HG03354 (cell line): ENCODE results near the gene TRAPPC6A.

Experiments used
- ATAC-seq: cut with Tn5 transposase; IDR thresholded peaks from one replicate; pipeline ENCODE4 v1.9.1; 2021; ENCODE audit warnings: mild to moderate bottlenecking; ENCODE audit not compliant: unreplicated experiment, poor library complexity, severe bottlenecking

The TRAPPC6A gene

DNA sequence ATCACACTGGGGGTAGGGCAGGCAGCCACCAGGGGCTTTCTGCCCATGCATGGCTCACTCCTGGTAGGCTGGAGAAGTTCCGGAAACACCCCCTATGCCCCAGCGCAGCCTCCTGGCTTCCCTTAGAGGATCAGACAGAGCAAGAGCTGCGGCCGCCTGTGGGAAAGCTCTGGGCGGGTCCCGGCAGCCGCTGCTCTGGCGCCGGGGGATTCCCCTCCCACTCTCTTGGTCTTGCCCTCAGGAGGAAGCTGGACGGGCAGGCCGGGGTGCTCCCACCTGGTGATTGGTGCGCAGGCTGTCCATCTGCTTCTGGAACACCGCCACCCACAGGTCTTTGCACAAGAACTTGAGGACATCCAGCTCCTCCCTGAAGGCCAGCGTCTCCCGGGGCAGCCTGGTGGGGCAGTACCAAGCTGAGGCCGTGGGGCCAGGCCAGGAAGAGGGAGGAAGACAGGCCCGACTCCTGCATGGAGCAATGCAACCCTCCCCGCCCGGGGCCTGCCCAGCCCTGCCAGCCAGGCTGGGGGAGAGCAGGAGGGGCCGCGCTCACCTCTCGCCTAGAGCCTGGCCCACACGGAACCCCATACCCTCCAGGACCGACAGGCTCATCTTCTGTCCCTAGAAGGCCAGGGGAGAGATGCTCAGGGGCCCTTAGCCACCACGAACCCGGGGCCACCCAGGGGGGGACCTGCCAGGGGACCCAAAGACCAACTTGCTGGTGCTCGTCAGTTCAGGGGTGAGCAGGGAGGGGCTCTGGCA is 13.3 kb downstream of the TRAPPC6A start:
- peak; percentile 63 for ATAC-seq

DNA sequence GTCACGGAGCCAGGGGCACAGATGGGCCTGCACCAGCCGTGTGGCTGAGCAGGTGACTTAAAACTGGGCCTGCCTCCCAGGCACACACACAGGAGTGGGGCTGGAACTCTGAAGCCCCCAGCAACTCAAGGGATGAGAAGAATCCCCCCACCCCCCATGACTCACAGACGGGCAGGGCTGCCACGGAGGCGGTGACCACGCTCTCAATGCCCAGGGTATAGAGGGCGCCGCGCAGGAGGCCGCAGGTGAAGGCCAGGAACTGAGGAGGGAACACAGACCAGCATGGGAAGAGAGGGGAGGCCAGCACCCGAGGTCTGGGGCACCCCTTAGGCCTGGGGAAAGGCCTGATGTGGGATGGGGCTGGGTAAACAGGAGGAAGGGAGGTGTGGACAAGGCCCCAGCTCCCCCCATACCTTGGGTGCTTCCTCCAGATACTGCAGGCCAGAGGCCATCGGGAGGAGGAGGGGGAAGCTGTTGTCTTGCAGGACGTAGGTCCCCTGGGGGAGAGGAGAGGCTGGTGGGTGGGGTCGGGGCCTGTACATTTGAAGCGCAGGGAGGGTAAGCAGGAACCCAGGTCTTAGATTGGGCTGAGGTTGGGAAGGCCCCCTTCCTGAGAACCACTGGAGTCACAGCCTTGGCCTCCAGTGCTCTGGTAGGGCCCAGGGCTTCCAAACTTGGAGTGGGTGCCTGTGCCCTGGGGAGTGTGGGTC is 14.1 kb downstream of the TRAPPC6A start:
- no peak for ATAC-seq

DNA sequence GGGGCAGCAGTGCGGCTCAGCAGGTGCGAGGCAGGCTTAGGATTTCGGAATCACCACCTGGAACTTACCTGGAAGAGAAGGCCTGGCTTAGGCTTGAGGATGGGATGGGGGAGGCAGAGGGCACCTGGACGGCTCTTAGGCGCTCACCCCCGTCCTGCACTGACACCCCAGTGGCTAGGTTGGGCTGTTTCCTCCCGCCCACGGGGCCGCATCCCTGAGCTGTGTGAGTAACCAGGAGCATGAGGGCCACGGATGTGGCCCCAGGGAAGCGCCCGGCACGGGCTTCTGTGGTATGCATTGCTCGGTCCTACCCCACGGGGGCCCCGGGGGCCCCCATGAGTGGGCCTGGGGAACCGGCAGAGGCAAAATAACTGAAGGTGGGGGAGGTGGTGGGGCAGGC is 14.9 kb downstream of the TRAPPC6A start:
- ATAC-seq = no peak

DNA sequence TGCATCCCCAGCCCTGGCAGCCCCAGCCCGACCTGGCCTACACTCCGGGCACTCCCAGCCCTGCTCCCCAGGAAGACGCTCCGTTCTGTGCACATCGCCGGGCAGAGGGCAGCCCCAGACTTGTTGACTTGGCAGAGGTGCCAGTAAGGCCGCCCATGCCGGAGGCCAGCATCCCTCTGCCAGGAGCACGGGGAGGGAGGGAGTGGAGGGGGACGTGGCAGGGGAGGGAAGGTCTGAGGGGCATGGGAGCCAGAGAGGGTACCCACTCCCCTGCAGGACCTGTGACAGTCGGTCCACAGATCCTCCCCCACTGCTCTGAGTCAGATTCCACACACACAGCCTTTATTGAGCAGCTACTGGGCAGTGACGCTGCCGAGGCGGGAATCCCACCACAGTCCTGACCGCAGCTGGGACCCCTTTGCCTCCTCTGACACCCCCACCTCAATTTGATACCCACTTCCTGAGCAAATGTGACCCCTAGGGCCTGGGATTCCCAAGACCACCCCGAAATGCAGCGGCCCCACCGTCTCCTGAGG is 15.4 kb downstream of the TRAPPC6A start:
- no peak for ATAC-seq

GRCh38 chr19:45161738-45162607 is 16.1 kb downstream of the TRAPPC6A start:
- no peak for ATAC-seq

- no peak for ATAC-seq
Measured at GRCh38 chr19:45160870-45161737, 16.9 kb downstream of the TRAPPC6A start, which contains the start of gene NKPD1. NKPD1 (minus strand) TSS chr19:45160982; CDS start chr19:45160150, 832 bp downstream.

DNA sequence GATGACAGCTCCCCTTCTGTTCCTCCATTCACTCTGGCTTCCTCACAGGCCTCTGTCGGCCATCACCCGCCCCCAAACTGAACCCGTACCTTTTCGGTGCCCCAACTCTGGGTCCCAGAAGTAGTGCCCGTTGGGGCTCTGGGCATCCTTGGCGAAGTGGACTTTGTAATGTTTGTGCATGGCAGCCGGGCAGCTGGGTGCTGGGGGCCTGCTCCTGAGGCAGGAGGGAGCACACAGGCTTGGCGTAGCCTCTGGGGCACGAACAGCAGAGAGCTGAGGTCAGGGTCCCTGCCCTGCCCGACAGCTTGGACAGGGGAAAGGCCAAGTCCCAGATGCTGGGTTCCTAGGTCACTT is 18.1 kb downstream of the TRAPPC6A start:
- no peak for ATAC-seq

- ATAC-seq = no peak
Measured at GRCh38 chr19:45159210-45159970, 18.6 kb downstream of the TRAPPC6A start.

- ATAC-seq = no peak
Measured at GRCh38 chr19:45158503-45159209, 19.4 kb downstream of the TRAPPC6A start.

- ATAC-seq = no peak
Measured at GRCh38 chr19:45156751-45157150, 21.3 kb downstream of the TRAPPC6A start.

DNA sequence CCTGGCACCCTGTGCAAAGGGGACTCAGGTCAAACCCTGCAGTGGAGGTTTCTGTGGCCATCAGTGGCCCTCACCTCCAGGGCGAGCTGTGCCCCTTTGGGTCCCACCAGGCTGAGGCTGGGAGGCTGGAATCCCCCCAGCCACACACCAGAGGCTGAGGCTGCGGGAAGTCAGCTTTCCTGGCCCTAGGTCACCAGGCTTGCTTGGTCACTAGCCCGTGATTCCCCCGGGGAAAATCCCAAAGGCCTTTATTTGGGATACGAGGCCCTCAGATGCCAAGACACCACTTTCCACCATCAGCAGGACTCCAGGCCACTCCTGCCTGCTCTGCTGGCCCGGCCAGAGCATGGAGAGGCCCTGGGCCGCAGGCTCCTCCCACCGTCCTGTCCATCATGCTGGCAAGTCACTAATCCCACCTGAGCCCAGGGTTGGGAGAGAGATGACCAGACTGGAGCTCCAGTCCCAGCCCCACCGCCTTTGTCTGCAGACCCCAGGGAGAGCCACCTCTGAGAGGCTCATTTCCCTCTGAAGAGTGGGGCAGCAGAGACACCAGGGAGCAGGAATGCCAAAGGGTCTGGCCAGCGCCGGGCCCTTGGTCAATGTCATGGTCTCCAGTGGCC is 21.9 kb downstream of the TRAPPC6A start:
- ATAC-seq = no peak

GRCh38 chr19:45154064-45154827 is 23.8 kb downstream of the TRAPPC6A start:
- ATAC-seq = no peak

GRCh38 chr19:45153339-45154063 is 24.5 kb downstream of the TRAPPC6A start:
- no peak for ATAC-seq

GRCh38 chr19:45152504-45153338 is 25.3 kb downstream of the TRAPPC6A start:
- ATAC-seq = no peak

- ATAC-seq = no peak
Measured at GRCh38 chr19:45151821-45152503, 26.1 kb downstream of the TRAPPC6A start.
